DND-41 (cell line): Measurements from ENCODE around the gene NEK2.

Experiments
- CTCF ChIP-seq: IDR thresholded peaks from 2 replicates; pipeline ENCODE4 v1.5.1; 2012; ENCODE audit warnings: borderline replicate concordance, low read length, moderate library complexity, mild to moderate bottlenecking; ENCODE audit not compliant: poor library complexity, severe bottlenecking; ENCODE audit errors: extremely low read depth
- EZH2 ChIP-seq: IDR thresholded peaks from 3 replicates; pipeline ENCODE4 v1.6.1; 2012; ENCODE audit warnings: borderline replicate concordance, low read depth, mild to moderate bottlenecking, moderate library complexity, low read length, inconsistent platforms; ENCODE audit not compliant: severe bottlenecking

GRCh38 chr1:211634461-211634860, 41.0 kb downstream of the NEK2 start:
- TF ChIP-seq CTCF (no peak), EZH2 (no peak)
